B cell (primary cell): ENCODE results near the gene PRR11. TPM values are rescaled to one million over a fixed set of nuclear protein-coding genes. Genes with fewer than 3 reads are reported as not detected.

Experiments
- ATAC-seq: fragments of 200-7000 bp; cut with Tn5 transposase; one replicate; pipeline ENCODE4 v1.10.0; 2021; ENCODE audit warnings: low read depth, mild to moderate bottlenecking, moderate number of reproducible peaks, moderate library complexity
- CTCF ChIA-PET: fragments of 350-600 bp; sonication (Branson Sonifier 250); formaldehyde crosslinking; loops from one replicate; lab custom pipeline; 2021; ENCODE audit warnings: antibody characterized with exemption, inconsistent platforms; lab: Charles Lee
- POLR2A ChIA-PET: fragments of 350-600 bp; sonication (Branson Sonifier 250); formaldehyde crosslinking; loops from one replicate; lab custom pipeline; 2021; ENCODE audit warnings: antibody characterized with exemption; lab: Charles Lee
- DNase-seq: peaks from one replicate; pipeline ENCODE4 v3.0.0; 2013
- H2AFZ ChIP-seq: 2 replicates; pipeline ENCODE4 v1.6.1; 2012; ENCODE audit warnings: mild to moderate bottlenecking, low read depth, low read length; ENCODE audit not compliant: insufficient read depth, poor library complexity, severe bottlenecking
- H3K27ac ChIP-seq, 2 donors: 1 replicate in 1 of 2; 2 replicates in 1 of 2; pipeline ENCODE4 v1.5.1; 2012 to 2013; ENCODE audit warnings: low read length in 2 of 2, mild to moderate bottlenecking in 2 of 2, moderate library complexity in 1 of 2
- H3K27me3 ChIP-seq, 4 experiments: fragments of 200-600 bp in 1 of 4; sonication (generic) in 1 of 4; replicated peaks in 1 of 4; 1 replicate in 2 of 4; 2 replicates in 2 of 4; pipeline versions ENCODE4 v1.6.1 to v1.7.0; 2013 to 2016; ENCODE audit warnings: low read length in 3 of 4, mild to moderate bottlenecking in 2 of 4, mixed read lengths in 1 of 4, moderate library complexity in 1 of 4; ENCODE audit not compliant: insufficient read depth in 4 of 4, control insufficient read depth in 3 of 4; ENCODE audit errors: control extremely low read depth in 1 of 4
- H3K36me3 ChIP-seq, 2 experiments: replicated peaks in 1 of 2; 1 replicate in 1 of 2; 2 replicates in 1 of 2; pipeline versions ENCODE4 v1.6.1 to v1.7.1; 2013; ENCODE audit warnings: low read length in 1 of 2; ENCODE audit not compliant: insufficient read depth in 2 of 2, control insufficient read depth in 1 of 2; ENCODE audit errors: control extremely low read depth in 1 of 2, extremely low read depth in 1 of 2
- H3K4me1 ChIP-seq, 2 donors: fragments of 200-600 bp in 1 of 2; sonication (generic) in 1 of 2; 1 replicate in 1 of 2; 2 replicates in 1 of 2; pipeline versions ENCODE4 v1.5.1 to v1.6.1; 2013 to 2017; ENCODE audit warnings: low read length in 2 of 2; ENCODE audit not compliant: control insufficient read depth in 2 of 2, insufficient read depth in 2 of 2
- H3K4me2 ChIP-seq: replicated peaks from 2 replicates; pipeline ENCODE3; 2012; ENCODE audit warnings: mild to moderate bottlenecking, low read depth, low read length; ENCODE audit not compliant: poor library complexity, severe bottlenecking
- H3K4me3 ChIP-seq, 5 experiments: fragments of 200-600 bp in 1 of 5; sonication (generic) in 1 of 5; 1 replicate in 3 of 5; 2 replicates in 2 of 5; pipeline versions ENCODE4 v1.5.1 to v1.7.0; 2011 to 2016; ENCODE audit warnings: low read length in 4 of 5, mild to moderate bottlenecking in 4 of 5, low read depth in 2 of 5, control low read depth in 1 of 5, moderate library complexity in 1 of 5; ENCODE audit not compliant: insufficient read depth in 1 of 5; ENCODE audit errors: control extremely low read depth in 1 of 5, extremely low read depth in 1 of 5
- H3K79me2 ChIP-seq: fragments of 200-600 bp; sonication (generic); one replicate; pipeline ENCODE4 v1.6.0; 2016; ENCODE audit warnings: low read length; ENCODE audit not compliant: control insufficient read depth, insufficient read depth
- H3K9ac ChIP-seq: fragments of 200-600 bp; sonication (generic); 2 replicates; pipeline ENCODE4 v1.6.1; 2017; ENCODE audit warnings: mild to moderate bottlenecking, low read length, moderate library complexity
- H3K9me3 ChIP-seq, 3 donors: one replicate each; pipeline versions ENCODE4 v1.6.1 to v1.7.1; 2013; ENCODE audit warnings: low read length in 2 of 3; ENCODE audit not compliant: control insufficient read depth in 2 of 3, insufficient read depth in 1 of 3; ENCODE audit errors: control extremely low read depth in 1 of 3
- H4K20me1 ChIP-seq: 2 replicates; pipeline ENCODE4 v1.6.0; 2012; ENCODE audit warnings: mild to moderate bottlenecking, low read length; ENCODE audit not compliant: insufficient read depth, control insufficient read depth, poor library complexity, severe bottlenecking
- H3K27ac Mint-ChIP-seq: one replicate; pipeline ENCODE4 v1.8.0; 2021; ENCODE audit warnings: mixed read lengths
- H3K27me3 Mint-ChIP-seq: one replicate; pipeline ENCODE4 v1.8.0; 2021; ENCODE audit warnings: mixed read lengths
- H3K4me1 Mint-ChIP-seq: one replicate; pipeline ENCODE4 v1.8.0; 2021; ENCODE audit warnings: mixed read lengths
- H3K4me3 Mint-ChIP-seq: one replicate; pipeline ENCODE4 v1.8.0; 2021; ENCODE audit warnings: mixed read lengths
- H3K9me3 Mint-ChIP-seq: one replicate; pipeline ENCODE4 v1.8.0; 2022; ENCODE audit warnings: mixed read lengths; ENCODE audit not compliant: insufficient read depth
- EZH2 ChIP-seq: IDR thresholded peaks from 2 replicates; pipeline ENCODE4 v1.6.1; 2012; ENCODE audit warnings: borderline replicate concordance, low read depth, mild to moderate bottlenecking, moderate library complexity, low read length; ENCODE audit not compliant: insufficient read depth, poor library complexity, severe bottlenecking
- WGBS: methylation state at CpG from one replicate; pipeline ENCODE4 v1.1.5; 2013; ENCODE audit warnings: missing lambda C conversion rate; ENCODE audit not compliant: insufficient coverage; 5-methylcytosine and 5-hydroxymethylcytosine counted together
- intact Hi-C: fragments of 100-400 bp; cut with micrococcal nuclease; formaldehyde crosslinking; loops from one replicate; pipeline ENCODE4 v1.10.0; 2022
- polyA plus RNA-seq: library from polyadenylated mRNA; depleted of rRNA; stranded (reverse); fragments of >200 nt; gene quantifications from 2 replicates; pipeline ENCODE4 v1.2.3, GENCODE V29; 2012
- total RNA-seq, 2 donors: library from RNA; stranded (reverse); fragments of 120-200 nt in 1 of 2; gene quantifications; 1 replicate in 1 of 2; 2 replicates in 1 of 2; pipeline versions ENCODE4 v1.2.3 to v1.2.4, GENCODE V29; 2013 to 2022
- TF ChIP-seq, protein P1 (sequence below): fragments of 200-600 bp; IDR thresholded peaks from one replicate; pipeline ENCODE4 v1.8.0; 2022; ENCODE audit warnings: antibody characterized with exemption, mild to moderate bottlenecking

PRR11 gene
- total and polyA plus RNA-seq, 2 donors (not counting 1 experiment from before 2014, with no cell fraction given), result 1.2 to 1.5 TPM

DNA sequence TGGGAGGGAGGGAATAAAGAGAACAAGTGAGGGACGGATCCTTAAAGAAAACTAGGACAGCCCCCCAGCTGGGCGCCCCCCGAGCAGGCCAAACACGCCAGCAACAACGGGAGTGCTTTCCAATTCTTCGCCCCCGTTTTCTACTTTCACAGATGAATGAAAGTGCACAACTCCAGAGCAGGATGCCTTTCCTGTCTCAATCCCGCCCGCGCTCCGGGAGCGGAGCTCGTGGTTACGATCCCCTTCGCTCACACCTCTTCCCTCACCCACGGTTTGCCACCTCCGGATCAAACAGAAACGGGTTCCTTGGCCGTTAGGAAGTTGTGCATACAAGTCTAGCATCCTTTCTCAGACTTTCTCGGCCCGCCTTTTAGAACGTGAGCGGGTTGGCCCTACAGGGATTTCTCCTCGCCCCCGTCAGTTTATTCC is 1.2 kb upstream of the PRR11 start:
- H3K9ac ChIP-seq, result peak overlapping the region; percentile 92
- intact Hi-C loops, result no loop called here
- peak overlapping the region; percentile 97 for H2AFZ ChIP-seq
- H3K36me3 ChIP-seq, result no peaks in the 10 kb centered on the region
- H3K27ac Mint-ChIP-seq, result no peak overlapping the region
- CTCF ChIA-PET, result interaction anchor here (0.7 to 1.6 kb wide), 2 partner anchors 48 to 605 kb away, joined by 3 to 10 read pairs; partner anchors contain the start of gene TRIM37
- no peak for DNase-seq
- H4K20me1 ChIP-seq, result no peaks in the 10 kb centered on the region
- peak overlapping the region; percentile 62 to 98 (median 96) for H3K4me3 ChIP-seq
- WGBS, result under 1% methylated on average over 22 of the region's 25 CpGs
- POLR2A ChIA-PET, result interaction anchor here (0.6 to 1.1 kb wide), 3 partner anchors 8 to 1148 kb away, joined by 3 to 6 read pairs (median 5); partner anchors contain the start of genes SRSF1 and TRIM37
- no peak overlapping the region for H3K4me3 Mint-ChIP-seq
- H3K27me3 ChIP-seq, result no peaks in the 10 kb centered on the region
- peaks cover 57% of the 10 kb centered on the region for H3K79me2 ChIP-seq
- no peaks in the 10 kb centered on the region for H3K27me3 Mint-ChIP-seq
- H3K4me2 ChIP-seq, result peak overlapping the region; percentile 90
- H3K4me1 ChIP-seq, result peaks cover 9 to 15% of the 10 kb centered on the region in 2 donors
- peaks cover 15% of the 10 kb centered on the region for H3K4me1 Mint-ChIP-seq
- ATAC-seq, result no peak
- peak overlapping the region; percentile 50 to 79 for H3K27ac ChIP-seq
- no peak for TF ChIP-seq EZH2
- TF ChIP-seq, protein P1, sequence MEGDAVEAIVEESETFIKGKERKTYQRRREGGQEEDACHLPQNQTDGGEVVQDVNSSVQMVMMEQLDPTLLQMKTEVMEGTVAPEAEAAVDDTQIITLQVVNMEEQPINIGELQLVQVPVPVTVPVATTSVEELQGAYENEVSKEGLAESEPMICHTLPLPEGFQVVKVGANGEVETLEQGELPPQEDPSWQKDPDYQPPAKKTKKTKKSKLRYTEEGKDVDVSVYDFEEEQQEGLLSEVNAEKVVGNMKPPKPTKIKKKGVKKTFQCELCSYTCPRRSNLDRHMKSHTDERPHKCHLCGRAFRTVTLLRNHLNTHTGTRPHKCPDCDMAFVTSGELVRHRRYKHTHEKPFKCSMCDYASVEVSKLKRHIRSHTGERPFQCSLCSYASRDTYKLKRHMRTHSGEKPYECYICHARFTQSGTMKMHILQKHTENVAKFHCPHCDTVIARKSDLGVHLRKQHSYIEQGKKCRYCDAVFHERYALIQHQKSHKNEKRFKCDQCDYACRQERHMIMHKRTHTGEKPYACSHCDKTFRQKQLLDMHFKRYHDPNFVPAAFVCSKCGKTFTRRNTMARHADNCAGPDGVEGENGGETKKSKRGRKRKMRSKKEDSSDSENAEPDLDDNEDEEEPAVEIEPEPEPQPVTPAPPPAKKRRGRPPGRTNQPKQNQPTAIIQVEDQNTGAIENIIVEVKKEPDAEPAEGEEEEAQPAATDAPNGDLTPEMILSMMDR, result no peak
- H3K9me3 ChIP-seq, result no peaks in the 10 kb centered on the region
- no peaks in the 10 kb centered on the region for H3K9me3 Mint-ChIP-seq

DNA sequence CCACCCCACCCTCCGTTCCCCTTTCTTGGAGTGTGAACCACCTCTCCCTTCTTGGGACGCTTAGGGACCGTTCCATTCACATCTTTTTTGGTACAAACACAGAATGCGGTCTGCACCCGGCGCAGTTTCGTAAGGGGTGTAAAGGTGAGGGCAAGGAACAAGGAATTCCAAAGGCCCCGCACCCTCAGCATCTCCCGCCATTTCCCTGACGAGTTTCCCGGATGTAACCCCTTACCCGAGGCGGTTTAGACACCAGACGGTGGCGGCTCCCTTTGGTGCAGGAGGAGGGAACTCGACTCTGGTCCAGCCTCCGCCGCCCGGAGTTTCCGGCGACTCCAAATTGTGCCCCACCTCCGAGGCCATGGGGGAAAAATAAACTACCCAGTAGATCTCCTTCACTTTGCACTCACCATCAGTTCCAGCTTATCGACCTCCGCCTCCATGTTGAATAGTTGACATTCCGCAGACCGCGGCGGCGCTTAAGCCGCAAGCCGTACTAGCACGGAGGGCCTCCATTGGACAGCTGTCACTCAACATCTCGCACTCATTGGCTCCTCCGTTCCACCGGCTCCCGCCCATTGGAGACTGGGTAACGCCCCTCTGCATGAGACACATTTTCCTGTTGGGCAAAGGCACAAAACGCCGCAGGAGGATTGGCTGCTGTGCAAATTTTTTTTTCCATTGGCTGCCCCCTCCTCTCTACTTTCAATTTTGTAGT is 666 bp upstream of the PRR11 start, which contains the start of gene SKA2:
Gene SKA2 (minus strand): TSS at position 466 of the 718 bp plus-strand sequence. CDS start 23 bp downstream, at position 443.
- Histone ChIP-seq H3K27me3 (no peaks in the 10 kb centered on the region), H3K4me1 (peaks cover 9 to 15% of the 10 kb centered on the region in 2 donors), H2AFZ (peak within 1 kb of the TSS; percentile 97), H3K4me2 (peak within 1 kb of the TSS; percentile 90), H3K9me3 (no peaks in the 10 kb centered on the region), H3K4me3 (peak within 1 kb of the TSS; percentile 62 to 98 (median 96)), H3K27ac (peak within 1 kb of the TSS; percentile 50 to 79), H3K36me3 (no peaks in the 10 kb centered on the region), H3K9ac (peak within 1 kb of the TSS; percentile 92), H4K20me1 (no peaks in the 10 kb centered on the region), H3K79me2 (peaks cover 56% of the 10 kb centered on the region)
- ChIA-PET POLR2A (interaction anchor here (0.5 to 1.1 kb wide), 7 partner anchors 13 to 1150 kb away, joined by 3 to 6 read pairs (median 4); partner anchors contain the start of genes SRSF1 and TRIM37), CTCF (interaction anchor here (0.7 to 1.6 kb wide), 5 partner anchors 12 to 605 kb away, joined by 3 to 10 read pairs (median 3); partner anchors contain the start of genes GDPD1 and TRIM37)
- H3K4me1 Mint-ChIP-seq, result peaks cover 13% of the 10 kb centered on the region
- ATAC-seq, result peak; percentile 82
- no peaks in the 10 kb centered on the region for H3K27me3 Mint-ChIP-seq
- H3K27ac Mint-ChIP-seq, result no peak within 1 kb of the TSS
- H3K4me3 Mint-ChIP-seq, result no peak within 1 kb of the TSS
- TF ChIP-seq EZH2, result no peak
- TF ChIP-seq, protein P1, result no peak
- DNase-seq, result peak; percentile 99
- H3K9me3 Mint-ChIP-seq, result no peaks in the 10 kb centered on the region
- intact Hi-C loops, result loop anchor here (1.0 to 5.0 kb wide), 4 partner anchors 49 to 637 kb away; partner anchors contain the start of genes PTRH2, SMG8, TRIM37 and VMP1
- WGBS, result under 1% methylated on average over 18 of the region's 39 CpGs
